MM.1S (cell line): Measurements from ENCODE around the gene RFX2.

Source experiments
- DNase-seq: peaks from one replicate; pipeline ENCODE4 v3.0.0-alpha.2; 2015
- H2AFZ ChIP-seq: fragments of 300-600 bp; sonication (generic); 2 replicates; pipeline ENCODE4 v1.6.0; 2016; ENCODE audit warnings: antibody characterized with exemption, low read length
- H3F3A ChIP-seq: fragments of 300-600 bp; sonication (generic); 2 replicates; pipeline ENCODE4 v1.6.1; 2016; ENCODE audit warnings: mild to moderate bottlenecking, antibody characterized with exemption, low read length, moderate library complexity, mixed read lengths; ENCODE audit not compliant: insufficient read depth
- H3K27ac ChIP-seq: fragments of 300-600 bp; sonication (generic); 2 replicates; pipeline ENCODE4 v1.5.1; 2016; ENCODE audit warnings: mild to moderate bottlenecking, low read length
- H3K27me3 ChIP-seq: fragments of 300-600 bp; sonication (generic); replicated peaks from 2 replicates; pipeline ENCODE4 v1.6.0; 2016; ENCODE audit warnings: low read length; ENCODE audit not compliant: insufficient read depth
- H3K36me3 ChIP-seq: fragments of 300-600 bp; sonication (generic); replicated peaks from 2 replicates; pipeline ENCODE4 v1.6.1; 2016; ENCODE audit warnings: mild to moderate bottlenecking, low read length, mixed read lengths; ENCODE audit not compliant: insufficient read depth
- H3K4me1 ChIP-seq: fragments of 300-600 bp; sonication (generic); 2 replicates; pipeline ENCODE4 v1.6.1; 2016; ENCODE audit warnings: low read length, mixed read lengths
- H3K4me2 ChIP-seq: fragments of 300-600 bp; sonication (generic); 2 replicates; pipeline ENCODE4 v1.6.0; 2016; ENCODE audit warnings: low read depth, low read length
- H3K4me3 ChIP-seq: fragments of 300-600 bp; sonication (generic); 2 replicates; pipeline ENCODE4 v1.5.1; 2016; ENCODE audit warnings: low read length, mixed read lengths
- H3K79me2 ChIP-seq: fragments of 300-600 bp; sonication (generic); 2 replicates; pipeline ENCODE4 v1.6.1; 2016; ENCODE audit warnings: mixed run types, low read length, mixed read lengths
- H3K9ac ChIP-seq: fragments of 300-600 bp; sonication (generic); 2 replicates; pipeline ENCODE4 v1.6.1; 2016; ENCODE audit warnings: low read length, mixed read lengths
- H3K9me2 ChIP-seq: fragments of 300-600 bp; sonication (generic); replicated peaks from 2 replicates; pipeline ENCODE4 v1.6.1; 2016; ENCODE audit warnings: mild to moderate bottlenecking, low read length, mixed read lengths; ENCODE audit not compliant: insufficient read depth
- H3K9me3 ChIP-seq: fragments of 300-600 bp; sonication (generic); replicated peaks from 2 replicates; pipeline ENCODE4 v1.6.1; 2016; ENCODE audit warnings: mild to moderate bottlenecking, low read length, mixed read lengths; ENCODE audit not compliant: insufficient read depth
- H4K20me1 ChIP-seq: fragments of 300-600 bp; sonication (generic); 2 replicates; pipeline ENCODE4 v1.6.1; 2016; ENCODE audit warnings: mild to moderate bottlenecking, low read length, moderate library complexity, mixed read lengths; ENCODE audit not compliant: insufficient read depth
- CTCF ChIP-seq: fragments of 300-600 bp; sonication (generic); IDR thresholded peaks from 2 replicates; pipeline ENCODE4 v1.5.1; 2016; ENCODE audit warnings: antibody characterized with exemption, low read length, mixed read lengths
- EZH2 ChIP-seq: fragments of 300-600 bp; sonication (generic); optimal IDR thresholded peaks from 2 replicates; pipeline ENCODE3; 2017; ENCODE audit warnings: low read depth, mild to moderate bottlenecking, antibody characterized with exemption, low read length, mixed read lengths
- EZH2phosphoT487 ChIP-seq: fragments of 300-600 bp; sonication (generic); IDR thresholded peaks from 2 replicates; pipeline ENCODE4 v1.6.1; 2018; ENCODE audit warnings: antibody characterized with exemption, low read length

Gene RFX2

GRCh38 chr19:6141217-6141616 is 30.9 kb upstream of the RFX2 start:
- no peak for DNase-seq
- Histone ChIP-seq H3K4me3 (no peak overlapping the region), H3K36me3 (no peaks in the 10 kb centered on the region), H2AFZ (no peak overlapping the region), H3K4me1 (no peaks in the 10 kb centered on the region), H3K9me3 (no peaks in the 10 kb centered on the region), H3K4me2 (no peak overlapping the region), H3K9me2 (no peaks in the 10 kb centered on the region), H3K27ac (no peak overlapping the region), H4K20me1 (no peaks in the 10 kb centered on the region), H3K27me3 (peaks cover 78% of the 10 kb centered on the region), H3K79me2 (no peaks in the 10 kb centered on the region), H3K9ac (no peak overlapping the region), H3F3A (no peaks in the 10 kb centered on the region)
- TF ChIP-seq CTCF (no peak), EZH2 (no peak), EZH2phosphoT487 (no peak)

GRCh38 chr19:6138511-6138910 is 28.2 kb upstream of the RFX2 start:
- no peak overlapping the region for H2AFZ ChIP-seq
- no peaks in the 10 kb centered on the region for H3K4me1 ChIP-seq
- no peaks in the 10 kb centered on the region for H3K9me2 ChIP-seq
- H3K9ac ChIP-seq: no peak overlapping the region
- peaks cover 52% of the 10 kb centered on the region for H3K27me3 ChIP-seq
- H3K36me3 ChIP-seq: no peaks in the 10 kb centered on the region
- H3K4me2 ChIP-seq: no peak overlapping the region
- no peaks in the 10 kb centered on the region for H3K9me3 ChIP-seq
- H3K4me3 ChIP-seq: no peak overlapping the region
- no peak overlapping the region for H3K27ac ChIP-seq
- TF ChIP-seq EZH2phosphoT487: no peak
- no peak for TF ChIP-seq CTCF
- no peak for TF ChIP-seq EZH2
- DNase-seq: no peak
- H3K79me2 ChIP-seq: no peaks in the 10 kb centered on the region
- H3F3A ChIP-seq: no peaks in the 10 kb centered on the region
- H4K20me1 ChIP-seq: no peaks in the 10 kb centered on the region

- H3K9ac ChIP-seq: no peak overlapping the region
- no peak overlapping the region for H3K27ac ChIP-seq
- peaks cover 48% of the 10 kb centered on the region for H3K27me3 ChIP-seq
- TF ChIP-seq CTCF: no peak
- no peak for TF ChIP-seq EZH2phosphoT487
- TF ChIP-seq EZH2: no peak
- no peaks in the 10 kb centered on the region for H3K4me1 ChIP-seq
- H4K20me1 ChIP-seq: no peaks in the 10 kb centered on the region
- H3K36me3 ChIP-seq: no peaks in the 10 kb centered on the region
- H3F3A ChIP-seq: no peaks in the 10 kb centered on the region
- no peak overlapping the region for H3K4me2 ChIP-seq
- no peaks in the 10 kb centered on the region for H3K79me2 ChIP-seq
- H3K9me3 ChIP-seq: no peaks in the 10 kb centered on the region
- H3K4me3 ChIP-seq: no peak overlapping the region
- no peak overlapping the region for H2AFZ ChIP-seq
- no peak for DNase-seq
- no peaks in the 10 kb centered on the region for H3K9me2 ChIP-seq
Measured at GRCh38 chr19:6138066-6138465, 27.8 kb upstream of the RFX2 start.
